H1 (cell line): ENCODE measurements around the gene BAIAP2L2. TPM values are rescaled to one million over a fixed set of nuclear protein-coding genes. Genes with fewer than 3 reads are reported as not detected.

Experiments used
- CTCF ChIA-PET: fragments of 300-600 bp; sonication (Branson Sonifier 250); formaldehyde crosslinking; loops from one replicate; lab custom pipeline; 2021; ENCODE audit not compliant: partially characterized antibody; lab: Charles Lee
- POLR2A ChIA-PET: fragments of 300-600 bp; sonication (Branson Sonifier 250); formaldehyde crosslinking; loops from one replicate; lab custom pipeline; 2021; ENCODE audit warnings: inconsistent platforms; ENCODE audit not compliant: partially characterized antibody; lab: Charles Lee
- DNase-seq, 2 experiments: peaks; one replicate each; pipeline versions ENCODE4 v3.0.0 to v3.0.0-alpha.2; 2010 to 2022; ENCODE audit warnings: low spot score in 2 of 2, low read depth in 1 of 2, mixed read lengths in 1 of 2
- FAIRE-seq: peaks from 2 replicates; lab custom pipeline; 2011; peaks lifted over from hg19 to GRCh38; lab: Jason Lieb, UNC
- H2AFZ ChIP-seq: 2 replicates; pipeline ENCODE4 v1.8.1; 2012; ENCODE audit warnings: low read length, inconsistent platforms
- H2AK5ac ChIP-seq: 2 replicates; pipeline ENCODE4 v1.6.1; 2013; ENCODE audit warnings: low read depth, low read length
- H2BK120ac ChIP-seq: replicated peaks from 2 replicates; pipeline ENCODE3; 2013; ENCODE audit warnings: low read depth, low read length, inconsistent platforms
- H2BK12ac ChIP-seq: 2 replicates; pipeline ENCODE4 v1.6.1; 2013; ENCODE audit warnings: low read depth, low read length
- H2BK15ac ChIP-seq: 2 replicates; pipeline ENCODE4 v1.6.1; 2013; ENCODE audit warnings: low read length
- H2BK20ac ChIP-seq: 2 replicates; pipeline ENCODE4 v1.6.1; 2013; ENCODE audit warnings: low read length
- H2BK5ac ChIP-seq: 2 replicates; pipeline ENCODE4 v1.6.1; 2013; ENCODE audit warnings: low read depth, low read length
- H3K14ac ChIP-seq: 2 replicates; pipeline ENCODE4 v1.6.1; 2013; ENCODE audit warnings: inconsistent platforms; ENCODE audit not compliant: insufficient read length
- H3K18ac ChIP-seq: 2 replicates; pipeline ENCODE4 v1.6.1; 2013; ENCODE audit warnings: low read length; ENCODE audit errors: extremely low read depth
- H3K23ac ChIP-seq: 2 replicates; pipeline ENCODE4 v1.6.1; 2013; ENCODE audit warnings: inconsistent platforms; ENCODE audit not compliant: insufficient read length
- H3K23me2 ChIP-seq: 2 replicates; pipeline ENCODE4 v1.6.1; 2013; ENCODE audit warnings: low read depth, low read length
- H3K27ac ChIP-seq: 2 replicates; pipeline ENCODE4 v1.6.1; 2011; ENCODE audit warnings: low read depth, low read length, inconsistent platforms
- H3K27me3 ChIP-seq, 4 experiments: replicated peaks in 1 of 4; 1 replicate in 1 of 4; 2 replicates in 3 of 4; pipeline versions ENCODE4 v1.6.1 to v1.8.1; 2011 to 2013; ENCODE audit warnings: low read length in 3 of 4, mild to moderate bottlenecking in 3 of 4, inconsistent platforms in 2 of 4, mixed read lengths in 2 of 4, moderate library complexity in 1 of 4; ENCODE audit not compliant: control insufficient read depth in 3 of 4, insufficient read depth in 3 of 4; ENCODE audit errors: extremely low read depth in 1 of 4
- H3K36me3 ChIP-seq, 4 experiments: 2 replicates each; pipeline versions ENCODE4 v1.6.1 to v1.8.1; 2011 to 2013; ENCODE audit warnings: mild to moderate bottlenecking in 4 of 4, low read length in 3 of 4, moderate library complexity in 2 of 4, control low read depth in 1 of 4, inconsistent platforms in 1 of 4; ENCODE audit not compliant: insufficient read depth in 4 of 4, control insufficient read depth in 2 of 4
- H3K4ac ChIP-seq: replicated peaks from 2 replicates; pipeline ENCODE3; 2013; ENCODE audit warnings: low read length, low read depth, mixed read lengths, inconsistent platforms; ENCODE audit not compliant: insufficient read length
- H3K4me1 ChIP-seq, 4 experiments: replicated peaks in 1 of 4; 1 replicate in 1 of 4; 2 replicates in 3 of 4; pipeline versions ENCODE4 v1.6.1 to v1.8.1; 2011 to 2013; ENCODE audit warnings: low read length in 3 of 4, inconsistent platforms in 2 of 4, mixed read lengths in 1 of 4; ENCODE audit not compliant: insufficient read depth in 4 of 4, control insufficient read depth in 3 of 4
- H3K4me2 ChIP-seq, 2 experiments: 2 replicates each; pipeline versions ENCODE4 v1.6.1 to v1.8.1; 2011 to 2013; ENCODE audit warnings: low read depth in 2 of 2, low read length in 2 of 2, control low read depth in 1 of 2, inconsistent platforms in 1 of 2, mild to moderate bottlenecking in 1 of 2; ENCODE audit not compliant: insufficient read depth in 1 of 2
- H3K4me3 ChIP-seq, 4 experiments: fragments of 200-600, 300-600 bp in 1 of 4; sonication (generic), shearing (Covaris generic), sonication (Bioruptor Twin) in 1 of 4; 2 replicates each; pipeline versions ENCODE4 v1.5.1 to v1.8.1; 2011 to 2016; ENCODE audit warnings: low read length in 4 of 4, low read depth in 3 of 4, control low read depth in 2 of 4, inconsistent platforms in 2 of 4, mild to moderate bottlenecking in 2 of 4, mixed read lengths in 1 of 4, moderate library complexity in 1 of 4; ENCODE audit not compliant: insufficient read depth in 2 of 4; ENCODE audit errors: extremely low read depth in 1 of 4
- H3K56ac ChIP-seq: replicated peaks from 2 replicates; pipeline ENCODE3; 2013; ENCODE audit warnings: low read depth, mild to moderate bottlenecking, mixed read lengths, low read length, inconsistent platforms; ENCODE audit not compliant: insufficient read length
- H3K79me1 ChIP-seq: 2 replicates; pipeline ENCODE4 v1.6.1; 2013; ENCODE audit warnings: low read depth, low read length, control low read depth
- H3K79me2 ChIP-seq, 2 experiments: 2 replicates each; pipeline versions ENCODE4 v1.6.1 to v1.8.1; 2012 to 2013; ENCODE audit warnings: low read length in 2 of 2, mild to moderate bottlenecking in 2 of 2, inconsistent platforms in 1 of 2; ENCODE audit not compliant: insufficient read depth in 2 of 2, control insufficient read depth in 1 of 2
- H3K9ac ChIP-seq, 4 experiments: replicated peaks in 1 of 4; 1 replicate in 1 of 4; 2 replicates in 3 of 4; pipeline versions ENCODE4 v1.6.1 to v1.8.1; 2011 to 2013; ENCODE audit warnings: low read depth in 3 of 4, low read length in 3 of 4, control low read depth in 2 of 4, mild to moderate bottlenecking in 2 of 4, moderate library complexity in 2 of 4, inconsistent platforms in 1 of 4; ENCODE audit errors: extremely low read depth in 1 of 4
- H3K9me3 ChIP-seq, 2 experiments: 2 replicates each; pipeline versions ENCODE4 v1.6.1 to v1.8.1; 2012 to 2013; ENCODE audit warnings: mild to moderate bottlenecking in 2 of 2, moderate library complexity in 2 of 2, control low read depth in 1 of 2, inconsistent platforms in 1 of 2, low read depth in 1 of 2, low read length in 1 of 2, mixed read lengths in 1 of 2; ENCODE audit not compliant: insufficient read depth in 2 of 2
- H4K20me1 ChIP-seq, 2 experiments: replicated peaks in 1 of 2; 2 replicates each; pipeline versions ENCODE3 to v1.8.1; 2011 to 2013; ENCODE audit warnings: inconsistent platforms in 2 of 2, low read length in 2 of 2, mild to moderate bottlenecking in 1 of 2; ENCODE audit not compliant: insufficient read depth in 2 of 2, control insufficient read depth in 1 of 2
- H4K5ac ChIP-seq: 2 replicates; pipeline ENCODE4 v1.6.1; 2013; ENCODE audit warnings: low read length, low read depth, mixed read lengths, inconsistent platforms; ENCODE audit not compliant: insufficient read length
- H4K8ac ChIP-seq: 2 replicates; pipeline ENCODE4 v1.8.0; 2013; ENCODE audit warnings: mild to moderate bottlenecking, moderate library complexity, low read length, inconsistent platforms; ENCODE audit not compliant: insufficient read depth; ENCODE audit errors: extremely low read depth
- H4K91ac ChIP-seq: replicated peaks from 2 replicates; pipeline ENCODE3; 2013; ENCODE audit warnings: low read length, mixed read lengths, inconsistent platforms; ENCODE audit not compliant: insufficient read length
- ASH2L ChIP-seq: fragments of 200-600, 300-600 bp; sonication (generic); IDR thresholded peaks from one replicate; pipeline ENCODE4 v1.7.1; 2017; ENCODE audit warnings: low read length
- CBX8 ChIP-seq: fragments of 300-800, 300-1000 bp; sonication (generic); IDR thresholded peaks from 2 replicates; pipeline ENCODE4 v1.7.1; 2016; ENCODE audit warnings: low read depth, low read length, borderline replicate concordance
- CHD2 ChIP-seq: IDR thresholded peaks from 2 replicates; pipeline ENCODE4 v1.6.1; 2012; ENCODE audit warnings: low read length, improper control_type of control experiment
- FOSL1 ChIP-seq: IDR thresholded peaks from 2 replicates; pipeline ENCODE4 v1.6.1; 2011; ENCODE audit warnings: mild to moderate bottlenecking, low read depth, low read length, moderate library complexity; ENCODE audit not compliant: insufficient read depth
- GABPA ChIP-seq: IDR thresholded peaks from 2 replicates; pipeline ENCODE4 v1.6.1; 2011; ENCODE audit warnings: mild to moderate bottlenecking, low read length, moderate library complexity, borderline replicate concordance; ENCODE audit not compliant: insufficient read depth
- KDM5A ChIP-seq: fragments of 200-600 bp; IDR thresholded peaks from 2 replicates; pipeline ENCODE4 v1.7.1; 2012; ENCODE audit warnings: mild to moderate bottlenecking, low read length, inconsistent platforms, mixed read lengths
- MAX ChIP-seq: IDR thresholded peaks from 2 replicates; pipeline ENCODE4 v1.6.1; 2012; ENCODE audit warnings: inconsistent platforms
- SIN3A ChIP-seq, 2 experiments: IDR thresholded peaks in 1 of 2; conservative IDR thresholded peaks in 1 of 2; 2 replicates each; pipeline ENCODE4 v1.6.1; 2011 to 2012; ENCODE audit warnings: low read length in 2 of 2, improper control_type of control experiment in 1 of 2, low read depth in 1 of 2, mild to moderate bottlenecking in 1 of 2
- SP2 ChIP-seq: IDR thresholded peaks from 2 replicates; pipeline ENCODE4 v1.6.1; 2012; ENCODE audit warnings: mild to moderate bottlenecking, low read length, inconsistent platforms
- SP4 ChIP-seq: IDR thresholded peaks from 2 replicates; pipeline ENCODE4 v1.6.1; 2012; ENCODE audit warnings: low read length, inconsistent platforms
- SRF ChIP-seq: IDR thresholded peaks from 2 replicates; pipeline ENCODE4 v1.6.1; 2011; ENCODE audit warnings: mild to moderate bottlenecking, low read depth, low read length, moderate library complexity
- SUZ12 ChIP-seq: fragments of 200-600 bp; sonication (generic); IDR thresholded peaks from 2 replicates; pipeline ENCODE4 v1.6.1; 2012; ENCODE audit warnings: mild to moderate bottlenecking, inconsistent platforms, low read length, moderate library complexity, mixed read lengths
- TEAD4 ChIP-seq: IDR thresholded peaks from 2 replicates; pipeline ENCODE4 v1.6.1; 2012; ENCODE audit warnings: low read depth, low read length, inconsistent platforms, mixed read lengths
- WGBS, 2 experiments: shearing (Covaris generic) in 1 of 2; methylation state at CpG; one replicate each; pipeline versions ENCODE4 v1.1.6 to v1.1.7; 2013 to 2015; ENCODE audit warnings: low lambda C conversion rate in 2 of 2, mixed read lengths in 2 of 2, inconsistent platforms in 1 of 2, low coverage in 1 of 2, missing lambda C conversion rate in 1 of 2; ENCODE audit not compliant: insufficient replicate concordance in 2 of 2, insufficient coverage in 1 of 2, insufficient read length in 1 of 2; ENCODE audit errors: extremely low coverage in 1 of 2, missing lambda C conversion rate in 1 of 2; 5-methylcytosine and 5-hydroxymethylcytosine counted together
- polyA plus RNA-seq, 7 experiments: library from polyadenylated mRNA; depleted of rRNA in 3 of 7; stranded (reverse) in 5 of 7; unstranded in 2 of 7; fragments of >200 nt in 5 of 7; fragments of 200-250 nt in 2 of 7; gene quantifications; 1 replicate in 5 of 7; 2 replicates in 1 of 7; 4 replicates in 1 of 7; pipeline versions ENCODE4 v1.2.1 to v1.2.3, GENCODE V29; 2011 to 2013; ENCODE audit warnings: missing spikeins in 2 of 7, mixed read lengths in 2 of 7
- total RNA-seq: library from RNA; stranded (reverse); fragmentation: NEBNext Ultra II Directional; extraction: Animal tissue kit (Norgen Biotek cat#: 25700); gene quantifications from 2 replicates; pipeline ENCODE4 v1.2.1, GENCODE V29; 2021

The BAIAP2L2 gene
- total and polyA plus RNA-seq, 2 of the 8 experiments (the other 6 are each of a cell fraction or from before 2014, with no cell fraction given): 5.4 to 10.0 TPM

GRCh38 chr22:38036392-38037062 is 74.0 kb downstream of the BAIAP2L2 start:
- Histone ChIP-seq H3K9me3 (no peaks in the 10 kb centered on the region), H4K5ac (no peak overlapping the region), H4K8ac (no peak overlapping the region), H2BK20ac (0 out of 2 replicates have a peak overlapping the region, but pooled peaks have one; percentile 21), H2BK15ac (no peak overlapping the region), H4K20me1 (no peaks in the 10 kb centered on the region), H3K36me3 (no peaks in the 10 kb centered on the region), H2BK12ac (peak overlapping the region; percentile 42; the same call in 1 of the 2 replicates), H3K27ac (no peak overlapping the region), H4K91ac (no peak overlapping the region), H2AK5ac (no peak overlapping the region; the same call in 1 of the 2 replicates), H3K79me2 (no peaks in the 10 kb centered on the region), H2AFZ (no peak overlapping the region), H3K79me1 (no peaks in the 10 kb centered on the region), H3K4ac (no peak overlapping the region), H3K23ac (no peak overlapping the region), H3K56ac (no peak overlapping the region), H3K18ac (no peak overlapping the region; the same call in 1 of the 2 replicates), H3K9ac (no peak overlapping the region), H3K4me2 (no peak overlapping the region), H2BK5ac (no peak overlapping the region), H3K14ac (no peak overlapping the region), H3K4me1 (peaks cover 0 to 24% (median 20%) of the 10 kb centered on the region in 4 experiments; a peak in 6 of 7 replicates), H3K27me3 (peaks cover 0 to 4% (median under 1%) of the 10 kb centered on the region in 4 experiments; a peak in 1 of 7 replicates), H3K23me2 (no peaks in the 10 kb centered on the region; the same call in 1 of the 2 replicates), H2BK120ac (no peak overlapping the region), H3K4me3 (no peak overlapping the region)
- ChIA-PET POLR2A (interaction anchor here (0.7 kb wide), 1 partner anchor 13 kb away, joined by 4 read pairs; no protein-coding TSS in a partner anchor), CTCF (interaction anchor here (1.5 to 1.7 kb wide), 2 partner anchors 16 to 28 kb away, joined by 4 to 5 read pairs; no protein-coding TSS in a partner anchor)
- WGBS, 2 experiments: 87% methylated on average over 10 of the region's 10 CpGs; no CpG with 5 or more reads in 1 of the 2 experiments
- FAIRE-seq (no peak), DNase-seq (no peak)
- no peak for TF ChIP-seq SUZ12
- no peak for TF ChIP-seq SRF
- no peak for TF ChIP-seq SP4
- no peak for TF ChIP-seq KDM5A
- no peak for TF ChIP-seq MAX
- TF ChIP-seq ASH2L: no peak
- TF ChIP-seq SIN3A (conservative IDR thresholded peaks at IDR 0.05 in 1 of 2, IDR thresholded peaks at IDR 0.05 in 1 of 2; ENCODE audit: low read depth in 1 of 2, low read length in 2 of 2): no peak
- no peak for TF ChIP-seq TEAD4
- no peak for TF ChIP-seq GABPA
- TF ChIP-seq FOSL1: no peak
- TF ChIP-seq CBX8: no peak
- TF ChIP-seq CHD2: no peak
- no peak for TF ChIP-seq SP2
